Gastroesophageal sphincter (tissue), 4 donors: ENCODE measurements around the gene CD74. TPM values are rescaled to one million over a fixed set of nuclear protein-coding genes. Genes with fewer than 3 reads are reported as not detected.

Source experiments
- ATAC-seq: fragments of 150-250 bp; one replicate; pipeline ENCODE4 v1.9.1; 2016; ENCODE audit warnings: mild to moderate bottlenecking, moderate library complexity
- H3K27ac ChIP-seq, 4 donors: fragments of 200-600 bp; sonication (generic) in 3 of 4; 1 replicate in 3 of 4; 2 replicates in 1 of 4; pipeline ENCODE4 v1.5.1; 2016 to 2019
- H3K27me3 ChIP-seq: fragments of 200-600 bp; sonication (generic); one replicate; pipeline ENCODE4 v1.5.1; 2019
- H3K36me3 ChIP-seq, 2 donors: fragments of 200-600 bp; sonication (generic); one replicate each; pipeline ENCODE4 v1.5.1; 2019; ENCODE audit warnings: control low read depth in 1 of 2
- H3K4me1 ChIP-seq, 3 donors: fragments of 200-600 bp; sonication (generic); 1 replicate in 2 of 3; 2 replicates in 1 of 3; pipeline ENCODE4 v1.5.1; 2016 to 2019; ENCODE audit warnings: control low read depth in 2 of 3
- H3K4me3 ChIP-seq, 2 donors: fragments of 200-600 bp; sonication (generic); one replicate each; pipeline ENCODE4 v1.5.1; 2019; ENCODE audit warnings: mild to moderate bottlenecking in 1 of 2, moderate library complexity in 1 of 2
- H3K9me3 ChIP-seq, 3 donors: fragments of 200-600 bp; sonication (generic); one replicate each; pipeline ENCODE4 v1.5.1; 2017 to 2019; ENCODE audit warnings: control low read depth in 2 of 3
- EP300 ChIP-seq: sonication (generic); formaldehyde crosslinking; IDR thresholded peaks from one replicate; pipeline ENCODE4 v1.6.1; 2017; ENCODE audit warnings: antibody characterized with exemption, mild to moderate bottlenecking
- POLR2A ChIP-seq, 2 donors: fragments of 450-650 bp; IDR thresholded peaks; one replicate each; pipeline ENCODE4 v1.6.1; 2017; ENCODE audit warnings: antibody characterized with exemption in 2 of 2, mild to moderate bottlenecking in 2 of 2, moderate library complexity in 1 of 2
- POLR2AphosphoS5 ChIP-seq: sonication (generic); formaldehyde crosslinking; IDR thresholded peaks from one replicate; pipeline ENCODE4 v1.6.1; 2017; ENCODE audit warnings: antibody characterized with exemption
- WGBS, 2 donors: methylation state at CpG; one replicate each; pipeline ENCODE4 v1.1.5; 2018; ENCODE audit warnings: low coverage in 1 of 2; 5-methylcytosine and 5-hydroxymethylcytosine counted together
- total RNA-seq, 4 donors: library from RNA; depleted of rRNA; stranded (reverse); fragments of >200 nt; gene quantifications; one replicate each; pipeline ENCODE4 v1.1.0, GENCODE V29; 2016
- TF ChIP-seq, protein P1 (sequence below), 4 experiments: fragments of 200-600 bp in 2 of 4; fragments of 450-650 bp in 2 of 4; sonication (generic) in 1 of 4; IDR thresholded peaks; one replicate each; pipeline ENCODE4 v1.5.1; 2017 to 2019; ENCODE audit warnings: antibody characterized with exemption in 4 of 4, mild to moderate bottlenecking in 2 of 4, moderate library complexity in 2 of 4

Gene CD74
- total RNA-seq, 4 donors from 2014 or later: 142 to 720 (median 338) TPM

- peaks cover 17 to 63% of the 10 kb centered on the region in 2 donors for H3K36me3 ChIP-seq
- no peaks in the 10 kb centered on the region for H3K27me3 ChIP-seq
- ATAC-seq: no peak
- no peaks in the 10 kb centered on the region for H3K9me3 ChIP-seq
- no peak overlapping the region for H3K4me3 ChIP-seq
- peaks cover 4 to 64% (median 11%) of the 10 kb centered on the region in 3 donors for H3K4me1 ChIP-seq
- no peak overlapping the region for H3K27ac ChIP-seq
- TF ChIP-seq, protein P1, sequence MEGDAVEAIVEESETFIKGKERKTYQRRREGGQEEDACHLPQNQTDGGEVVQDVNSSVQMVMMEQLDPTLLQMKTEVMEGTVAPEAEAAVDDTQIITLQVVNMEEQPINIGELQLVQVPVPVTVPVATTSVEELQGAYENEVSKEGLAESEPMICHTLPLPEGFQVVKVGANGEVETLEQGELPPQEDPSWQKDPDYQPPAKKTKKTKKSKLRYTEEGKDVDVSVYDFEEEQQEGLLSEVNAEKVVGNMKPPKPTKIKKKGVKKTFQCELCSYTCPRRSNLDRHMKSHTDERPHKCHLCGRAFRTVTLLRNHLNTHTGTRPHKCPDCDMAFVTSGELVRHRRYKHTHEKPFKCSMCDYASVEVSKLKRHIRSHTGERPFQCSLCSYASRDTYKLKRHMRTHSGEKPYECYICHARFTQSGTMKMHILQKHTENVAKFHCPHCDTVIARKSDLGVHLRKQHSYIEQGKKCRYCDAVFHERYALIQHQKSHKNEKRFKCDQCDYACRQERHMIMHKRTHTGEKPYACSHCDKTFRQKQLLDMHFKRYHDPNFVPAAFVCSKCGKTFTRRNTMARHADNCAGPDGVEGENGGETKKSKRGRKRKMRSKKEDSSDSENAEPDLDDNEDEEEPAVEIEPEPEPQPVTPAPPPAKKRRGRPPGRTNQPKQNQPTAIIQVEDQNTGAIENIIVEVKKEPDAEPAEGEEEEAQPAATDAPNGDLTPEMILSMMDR (IDR thresholded peaks at IDR 0.05): no peak
- TF ChIP-seq POLR2A (IDR thresholded peaks at IDR 0.05) (no peak), EP300 (no peak)
- WGBS, 2 donors: 52 to 88% methylated on average over 2 to 6 of the region's 6 CpGs
Observed at GRCh38 chr5:150446583-150446982, 33.9 kb upstream of the CD74 start.

DNA sequence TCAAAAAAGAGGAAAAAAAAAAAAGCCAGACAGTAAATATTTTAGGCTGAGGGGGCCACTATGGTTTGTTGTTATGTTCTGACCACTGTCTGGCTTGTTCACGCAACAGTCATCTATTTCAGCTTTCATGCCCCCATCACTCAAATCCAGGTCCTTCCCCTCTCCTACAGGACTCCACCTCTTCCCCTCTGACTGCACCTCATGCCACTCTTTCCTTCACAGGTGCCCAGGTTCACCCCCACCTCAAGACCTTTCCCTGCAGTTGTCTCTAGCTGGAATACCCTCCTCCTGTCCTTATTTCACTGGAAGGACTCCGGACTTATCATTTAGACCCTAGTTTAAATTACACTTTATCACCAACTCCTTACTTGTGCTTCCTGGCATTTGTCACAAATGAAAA lies 33.4 kb upstream of the CD74 start:
- no peak for ATAC-seq
- no peaks in the 10 kb centered on the region for H3K9me3 ChIP-seq
- no peak overlapping the region for H3K4me3 ChIP-seq
- TF ChIP-seq, protein P1 (IDR thresholded peaks at IDR 0.05): no peak
- TF ChIP-seq POLR2AphosphoS5 (no peak), EP300 (no peak)
- WGBS, 2 donors: 67 to 71% methylated on average over 2 of the region's 2 CpGs
- H3K36me3 ChIP-seq: peaks cover 17 to 66% of the 10 kb centered on the region in 2 donors
- H3K4me1 ChIP-seq: peaks cover 4 to 64% (median 11%) of the 10 kb centered on the region in 3 donors
- H3K27me3 ChIP-seq: no peaks in the 10 kb centered on the region
- H3K27ac ChIP-seq: no peak overlapping the region

DNA sequence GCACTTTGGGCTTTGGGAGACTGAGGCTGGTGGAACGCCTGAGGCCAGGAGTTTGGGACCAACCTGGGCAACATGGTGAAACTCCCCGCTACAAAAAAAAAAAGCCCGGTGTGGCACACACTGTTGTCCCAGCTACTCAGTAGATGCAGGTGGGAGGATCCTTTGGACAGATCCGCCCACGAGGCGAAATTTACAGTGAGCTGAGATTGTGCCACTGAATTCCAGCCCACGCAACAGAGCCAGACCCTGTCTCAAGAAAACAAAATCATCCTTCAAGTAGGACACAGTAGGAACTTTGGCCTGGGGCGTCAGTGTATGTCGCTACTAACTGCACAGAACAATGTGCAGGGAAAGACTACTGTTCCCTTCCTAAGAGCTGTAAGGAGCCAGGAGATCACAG lies 32.1 kb upstream of the CD74 start:
- H3K36me3 ChIP-seq: peaks cover 17 to 66% of the 10 kb centered on the region in 2 donors
- H3K27ac ChIP-seq: no peak overlapping the region
- H3K27me3 ChIP-seq: no peaks in the 10 kb centered on the region
- H3K4me1 ChIP-seq: peaks cover 4 to 60% (median 11%) of the 10 kb centered on the region in 3 donors
- 80 to 83% methylated on average over 1 to 6 of the region's 9 CpGs for WGBS, 2 donors
- no peaks in the 10 kb centered on the region for H3K9me3 ChIP-seq
- ATAC-seq: no peak
- H3K4me3 ChIP-seq: no peak overlapping the region
- TF ChIP-seq, protein P1 (IDR thresholded peaks at IDR 0.05): no peak
- no peak for TF ChIP-seq POLR2AphosphoS5
- TF ChIP-seq EP300: no peak
- no peak for TF ChIP-seq POLR2A (IDR thresholded peaks at IDR 0.05)

DNA sequence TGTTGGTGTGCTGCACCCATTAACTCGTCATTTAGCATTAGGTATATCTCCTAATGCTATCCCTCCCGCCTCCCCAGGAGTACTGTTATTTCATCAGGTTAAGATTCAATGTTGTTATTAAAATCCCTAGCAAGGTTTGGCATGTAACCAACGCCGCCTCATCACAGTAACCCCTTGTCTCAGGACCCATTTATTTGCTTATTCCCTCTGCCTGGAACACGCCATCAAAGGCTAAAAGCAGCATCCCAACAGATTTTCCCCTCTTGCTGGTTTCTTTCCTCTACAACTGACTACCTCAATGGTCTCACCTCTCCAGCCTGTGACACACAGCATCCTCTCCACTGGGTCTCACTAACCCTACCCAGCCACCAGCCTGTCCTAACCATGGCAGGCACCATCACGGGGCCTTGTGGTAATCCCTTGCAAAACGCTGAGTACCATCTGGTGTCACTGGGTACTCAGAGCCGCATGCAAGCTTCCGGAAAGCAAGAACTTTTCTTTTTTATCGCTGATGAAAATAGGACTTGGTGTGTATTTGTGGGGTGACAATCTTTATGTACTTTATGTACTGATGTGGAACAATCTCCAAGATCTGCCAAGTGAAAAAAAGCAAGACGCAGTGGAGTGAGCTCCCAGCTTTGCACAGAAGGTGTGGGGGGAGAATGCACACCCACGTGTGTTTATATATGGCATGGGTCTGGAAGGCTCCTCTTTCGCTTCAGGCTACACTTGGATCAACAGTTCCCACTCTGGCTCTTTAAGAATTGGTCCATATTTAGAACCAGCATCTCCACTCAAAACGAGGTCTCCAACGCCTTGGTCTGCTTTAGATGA lies 30.7 kb upstream of the CD74 start:
- TF ChIP-seq EP300 (no peak), POLR2AphosphoS5 (no peak), POLR2A (IDR thresholded peaks at IDR 0.05) (no peak)
- TF ChIP-seq, protein P1 (IDR thresholded peaks at IDR 0.05): no peak
- H3K4me3 ChIP-seq: no peak overlapping the region
- H3K4me1 ChIP-seq: peaks cover 4 to 55% (median 9%) of the 10 kb centered on the region in 3 donors
- no peak for ATAC-seq
- no peak overlapping the region for H3K27ac ChIP-seq
- H3K36me3 ChIP-seq: peaks cover 17 to 66% of the 10 kb centered on the region in 2 donors
- WGBS, 2 donors: 50 to 66% methylated on average over 5 to 15 of the region's 15 CpGs
- no peaks in the 10 kb centered on the region for H3K9me3 ChIP-seq
- no peaks in the 10 kb centered on the region for H3K27me3 ChIP-seq

GRCh38 chr5:150442699-150443080 lies 30.0 kb upstream of the CD74 start:
- Histone ChIP-seq H3K27ac (peak overlapping the region in 2 of 4 donors; percentile 39 to 40), H3K4me1 (peaks cover 0 to 48% (median 2%) of the 10 kb centered on the region in 3 donors), H3K27me3 (no peaks in the 10 kb centered on the region), H3K9me3 (no peaks in the 10 kb centered on the region), H3K36me3 (peaks cover 17 to 64% of the 10 kb centered on the region in 2 donors), H3K4me3 (no peak overlapping the region)
- TF ChIP-seq EP300: no peak
- no peak for TF ChIP-seq POLR2A (IDR thresholded peaks at IDR 0.05)
- TF ChIP-seq POLR2AphosphoS5: no peak
- TF ChIP-seq, protein P1 (IDR thresholded peaks at IDR 0.05): no peak
- no peak for ATAC-seq
- 83 to 85% methylated on average over 6 of the region's 6 CpGs for WGBS, 2 donors
